Jurkat, Clone E6-1 (cell line): ENCODE measurements around the gene MXRA5.
"Not testable (repeated sequence)": the region's sequence is repeated elsewhere in the genome, so short reads cannot be mapped to it uniquely, and the experiment has no call there.

Experiments
- DNase-seq: peaks from one replicate; pipeline ENCODE4 v3.0.0-alpha.2; 2011; ENCODE audit warnings: low read depth, low spot score
- H3K4me3 ChIP-seq: 2 replicates; pipeline ENCODE4 v1.5.1; 2011; ENCODE audit warnings: mild to moderate bottlenecking, low read length, control low read depth, moderate library complexity

The MXRA5 gene

GRCh38 chrX:3343569-3343968 is 2.9 kb downstream of the MXRA5 start:
- not testable (repeated sequence) for DNase-seq, H3K4me3 ChIP-seq

- no peak for DNase-seq
- H3K4me3 ChIP-seq, result no peak overlapping the region
These were observed 6.4 kb downstream of the MXRA5 start for GRCh38 chrX:3340016-3340415.

DNA sequence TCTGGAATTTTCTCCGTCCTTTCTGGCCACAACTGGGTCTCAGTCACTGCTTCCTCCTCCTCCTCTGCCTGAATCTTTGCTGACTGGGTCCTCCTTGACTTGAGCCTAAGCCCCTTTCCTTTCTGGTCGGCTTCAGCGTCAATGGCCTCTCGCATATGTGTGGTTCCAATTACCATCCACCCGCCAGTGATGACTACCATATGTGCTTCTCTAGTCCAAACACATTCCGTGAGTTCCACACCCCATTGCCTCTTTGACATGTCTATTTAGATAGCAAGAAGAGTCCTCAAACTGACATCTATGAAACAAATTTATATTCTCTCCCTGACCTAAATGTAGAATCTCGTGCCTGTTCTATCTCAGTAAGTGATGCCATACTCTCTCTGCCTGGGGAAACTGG is 19.8 kb downstream of the MXRA5 start:
- no peak overlapping the region for H3K4me3 ChIP-seq
- no peak for DNase-seq

- H3K4me3 ChIP-seq, result no peak overlapping the region
These were observed 25.9 kb downstream of the MXRA5 start for GRCh38 chrX:3320471-3321046.

GRCh38 chrX:3317191-3317718 is 29.2 kb downstream of the MXRA5 start:
- no peak overlapping the region for H3K4me3 ChIP-seq
- no peak for DNase-seq

More at GRCh38 chrX:3320471-3321046, 25.9 kb downstream of the MXRA5 start:
- no peak for DNase-seq

DNA sequence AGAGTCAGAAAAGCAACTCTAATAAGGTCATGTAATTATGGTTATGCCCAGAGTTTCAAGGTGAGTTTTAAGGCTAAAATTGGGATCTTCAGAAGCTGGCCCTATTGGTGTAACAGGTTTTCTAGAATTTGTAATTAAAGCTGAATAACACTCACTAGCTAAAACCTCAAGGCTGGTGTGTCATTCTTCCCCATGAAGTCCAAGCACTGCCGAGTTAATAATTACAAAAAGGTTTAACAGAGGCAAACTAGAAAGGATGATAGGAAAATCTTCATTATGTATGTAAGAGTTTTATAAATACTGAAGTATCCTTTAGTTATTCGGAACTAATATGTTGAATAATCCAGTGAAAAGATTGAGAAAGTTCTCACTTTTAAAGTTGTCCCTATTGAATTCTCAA is 34.3 kb downstream of the MXRA5 start:
- no peak overlapping the region for H3K4me3 ChIP-seq
- no peak for DNase-seq

GRCh38 chrX:3307881-3308280 is 38.6 kb downstream of the MXRA5 start:
- H3K4me3 ChIP-seq, result no peak overlapping the region
- DNase-seq, result no peak

DNA sequence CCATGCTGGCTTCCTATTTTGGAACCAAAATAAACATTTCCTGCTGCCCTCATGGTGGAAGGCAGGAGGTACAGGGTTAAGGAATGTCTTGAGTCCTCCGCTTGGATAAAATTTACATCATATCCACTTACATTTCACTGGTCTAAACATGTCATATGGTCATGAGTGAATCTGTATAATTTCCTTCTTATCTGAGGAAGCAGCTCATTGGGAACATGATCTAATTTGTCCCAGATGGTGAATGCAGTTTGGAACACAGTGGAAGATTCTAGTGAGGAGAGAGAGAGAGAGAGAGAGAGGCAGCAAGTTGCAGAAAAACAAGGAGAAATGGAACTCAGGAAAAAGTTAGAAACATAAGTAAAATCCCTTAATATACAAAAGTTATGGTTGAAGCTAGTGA is 46.8 kb downstream of the MXRA5 start:
- H3K4me3 ChIP-seq, result no peak overlapping the region
- no peak for DNase-seq

- no peak for DNase-seq
- no peak overlapping the region for H3K4me3 ChIP-seq
These were observed 50.7 kb downstream of the MXRA5 start for GRCh38 chrX:3295731-3296130.

- DNase-seq, result no peak
- no peak overlapping the region for H3K4me3 ChIP-seq
These were observed 53.2 kb downstream of the MXRA5 start for GRCh38 chrX:3293251-3293650.

DNA sequence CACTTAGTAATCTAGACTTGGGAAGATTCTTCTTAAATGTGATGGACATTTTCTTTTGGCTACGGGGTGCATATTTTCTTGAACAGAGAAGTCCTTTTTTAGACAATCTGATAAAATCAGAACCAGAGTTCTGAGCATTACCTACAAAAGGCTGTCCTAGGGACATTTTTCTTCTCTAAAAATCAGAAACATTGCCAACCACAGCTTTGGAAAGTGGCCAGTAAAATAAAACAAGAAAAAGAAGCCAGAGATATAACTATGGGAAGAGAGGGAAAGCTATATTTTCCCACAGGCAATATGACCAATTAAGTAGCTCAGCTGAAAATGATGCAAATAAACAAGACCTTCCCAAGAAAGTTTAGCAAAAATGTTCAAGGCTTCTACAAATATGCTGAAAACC is 55.9 kb downstream of the MXRA5 start:
- no peak overlapping the region for H3K4me3 ChIP-seq
- no peak for DNase-seq

DNA sequence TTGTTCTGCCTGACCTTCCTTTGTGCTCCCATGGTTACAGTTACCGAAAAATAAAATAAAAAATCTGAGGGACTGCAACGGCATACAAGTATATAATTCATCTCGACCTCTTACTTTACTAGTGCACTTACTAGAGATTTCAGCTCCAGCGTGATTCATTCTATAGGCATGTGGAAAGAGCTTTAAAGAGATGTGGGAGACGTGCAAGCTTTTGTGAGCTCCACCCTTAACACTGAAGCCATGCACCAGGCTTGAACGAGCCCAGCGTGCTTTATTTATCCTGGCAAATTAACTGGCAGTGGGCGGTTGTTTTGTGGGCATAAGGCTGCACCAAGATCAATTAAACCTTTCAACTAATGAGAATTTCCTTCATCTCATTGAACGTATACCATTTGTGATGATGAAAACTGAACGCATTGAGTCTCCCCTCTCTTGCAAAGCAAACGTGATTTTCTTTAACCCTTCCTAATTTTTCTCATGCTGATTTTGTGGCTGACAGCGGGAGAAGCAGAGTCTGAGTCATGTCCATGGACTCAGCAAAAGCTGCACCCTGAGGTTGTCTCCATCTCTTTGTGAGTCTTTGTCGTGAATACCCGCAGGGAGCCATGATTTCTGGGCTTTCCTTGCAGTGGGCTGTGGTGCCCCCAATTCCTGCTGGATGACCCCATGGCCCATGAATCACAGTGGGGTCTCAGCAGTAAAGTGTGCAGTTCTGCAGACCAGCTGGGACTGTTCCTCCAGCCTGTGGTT is 60.1 kb downstream of the MXRA5 start:
- no peak for DNase-seq
- H3K4me3 ChIP-seq, result no peak overlapping the region

GRCh38 chrX:3280706-3281105 is 65.7 kb downstream of the MXRA5 start:
- no peak for DNase-seq
- H3K4me3 ChIP-seq, result no peak overlapping the region

DNA sequence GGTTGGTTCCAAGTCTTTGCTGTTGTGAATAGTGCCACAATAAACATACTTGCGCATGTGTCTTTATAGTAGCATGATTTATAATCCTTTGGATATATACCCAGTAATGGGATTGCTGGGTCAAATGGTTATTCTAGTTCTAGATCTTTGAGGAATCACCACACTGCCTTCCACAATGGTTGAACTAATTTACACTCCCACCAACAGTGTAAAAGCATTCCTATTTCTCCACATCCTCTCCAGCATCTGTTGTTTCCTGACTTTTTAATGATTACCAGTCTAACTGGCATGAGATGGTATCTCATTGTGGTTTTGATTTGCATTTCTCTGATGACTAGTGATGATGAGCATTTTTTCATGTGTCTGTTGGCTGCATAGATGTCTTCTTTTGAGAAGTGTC is 72.8 kb downstream of the MXRA5 start:
- not testable (repeated sequence) for H3K4me3 ChIP-seq, DNase-seq

GRCh38 chrX:3271834-3272186 is 74.6 kb downstream of the MXRA5 start:
- H3K4me3 ChIP-seq, result no peak overlapping the region
- DNase-seq, result no peak

GRCh38 chrX:3271183-3271833 is 75.1 kb downstream of the MXRA5 start:
- H3K4me3 ChIP-seq, result no peak overlapping the region
- DNase-seq, result no peak

- DNase-seq, result no peak
- H3K4me3 ChIP-seq, result no peak overlapping the region
These were observed 77.6 kb downstream of the MXRA5 start for GRCh38 chrX:3268829-3269228.

DNA sequence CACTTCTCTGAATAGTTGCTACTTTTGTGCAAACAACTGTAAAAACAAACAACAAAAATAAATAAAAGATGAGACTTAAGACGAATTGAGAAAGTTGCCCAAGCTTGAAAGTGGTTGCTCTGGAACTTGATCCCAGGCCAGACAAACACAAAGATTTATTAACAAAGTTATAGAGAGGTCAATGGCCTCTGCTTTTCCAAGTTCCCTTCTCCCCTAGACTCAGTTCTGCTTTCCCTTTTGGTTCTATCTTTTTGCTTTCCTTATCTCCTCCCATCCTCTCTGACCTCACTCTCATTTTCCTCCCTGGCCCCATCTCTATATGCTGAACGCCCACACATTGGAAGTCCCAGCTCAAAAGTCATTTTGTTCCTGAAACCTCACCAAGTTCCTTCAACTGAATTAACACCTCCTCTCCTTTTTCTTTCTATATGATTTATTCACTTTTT is 82.7 kb downstream of the MXRA5 start:
- H3K4me3 ChIP-seq, result no peak overlapping the region
- DNase-seq, result no peak

GRCh38 chrX:3262901-3263300 is 83.6 kb downstream of the MXRA5 start:
- DNase-seq, result no peak

More at GRCh38 chrX:3262901-3263300, 83.6 kb downstream of the MXRA5 start:
- no peak overlapping the region for H3K4me3 ChIP-seq
